ENCODE results near the gene DNM2.

GRCh38 chr19:10835089-10835753 is 117.3 kb downstream of the DNM2 start:
- TF ChIP-seq POLR2A (IDR thresholded peaks at IDR 0.05): peak in 1 of 4 donors; percentile 20
- TF ChIP-seq CTCF (IDR thresholded peaks at IDR 0.05): no peak
